Stimulated activated CD8-positive, alpha-beta memory T cell treated with anti-CD3 and anti-CD28 coated beads, Interleukin-12 subunit alpha, Interleukin-12 subunit beta, amount 100 ng/mL, for 4 hours (primary cell): ENCODE measurements around the gene CHD6.

ENCODE experiments used
- DNase-seq: peaks from one replicate; pipeline ENCODE4 v3.0.0-alpha.2; 2020; ENCODE audit warnings: low read depth

CHD6 gene

GRCh38 chr20:41580350-41580749 is 37.8 kb downstream of the CHD6 start:
- no peak for DNase-seq

- DNase-seq: no peak
Observed at GRCh38 chr20:41577129-41578009, 40.8 kb downstream of the CHD6 start.

DNA sequence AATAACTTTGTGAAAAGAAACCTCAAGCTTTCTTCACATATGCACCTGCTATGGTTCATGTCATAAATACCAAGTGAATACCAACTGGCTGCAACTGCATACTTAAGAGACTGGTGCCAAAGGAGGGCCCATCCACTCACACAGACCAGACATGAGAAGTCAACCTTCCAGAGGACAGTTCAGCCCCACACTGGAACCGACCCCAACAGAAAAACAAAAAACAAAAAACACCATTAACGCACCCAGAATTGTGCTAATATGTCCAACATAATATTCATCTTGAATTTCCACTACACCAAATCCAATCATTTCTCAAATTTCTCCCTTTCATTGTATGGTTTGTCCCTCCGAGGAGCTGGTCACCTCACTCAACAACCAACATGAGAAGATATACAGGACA is 42.8 kb downstream of the CHD6 start:
- DNase-seq: no peak

DNA sequence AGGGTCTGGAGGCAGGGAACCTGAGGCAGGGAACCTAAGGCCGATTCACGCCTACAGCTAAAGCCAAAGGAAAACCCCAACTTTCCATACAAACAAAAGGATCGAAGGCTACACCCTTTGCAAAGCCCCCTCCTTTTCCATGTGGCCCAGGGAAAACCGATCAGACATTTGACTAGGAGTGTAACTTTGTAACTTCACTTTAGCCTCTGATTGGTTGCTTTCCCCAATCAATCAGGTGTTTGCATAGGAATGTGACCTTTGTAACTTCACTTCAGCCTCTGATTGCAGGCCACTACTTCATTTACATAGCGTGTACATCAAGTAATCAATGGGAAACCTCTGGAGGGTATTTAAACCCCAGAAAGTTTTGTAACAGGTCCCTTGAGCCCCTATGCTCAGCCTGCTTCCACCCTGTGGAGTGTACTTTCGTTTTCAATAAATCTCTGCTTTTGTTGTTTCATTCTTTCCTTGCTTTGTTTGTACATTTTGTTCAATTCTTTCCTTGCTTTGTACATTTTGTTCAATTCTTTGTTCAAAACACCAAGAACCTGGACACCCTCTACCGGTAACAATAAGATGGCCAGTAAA is 43.3 kb downstream of the CHD6 start:
- no peak for DNase-seq

- DNase-seq: no peak
Observed at GRCh38 chr20:41573955-41574354, 44.2 kb downstream of the CHD6 start.

- DNase-seq: no peak
Observed at GRCh38 chr20:41572010-41572572, 46.1 kb downstream of the CHD6 start.

GRCh38 chr20:41571006-41571405 is 47.2 kb downstream of the CHD6 start:
- no peak for DNase-seq

GRCh38 chr20:41570557-41570956 is 47.6 kb downstream of the CHD6 start:
- DNase-seq: no peak

GRCh38 chr20:41567615-41568014 is 50.6 kb downstream of the CHD6 start:
- DNase-seq: no peak

DNA sequence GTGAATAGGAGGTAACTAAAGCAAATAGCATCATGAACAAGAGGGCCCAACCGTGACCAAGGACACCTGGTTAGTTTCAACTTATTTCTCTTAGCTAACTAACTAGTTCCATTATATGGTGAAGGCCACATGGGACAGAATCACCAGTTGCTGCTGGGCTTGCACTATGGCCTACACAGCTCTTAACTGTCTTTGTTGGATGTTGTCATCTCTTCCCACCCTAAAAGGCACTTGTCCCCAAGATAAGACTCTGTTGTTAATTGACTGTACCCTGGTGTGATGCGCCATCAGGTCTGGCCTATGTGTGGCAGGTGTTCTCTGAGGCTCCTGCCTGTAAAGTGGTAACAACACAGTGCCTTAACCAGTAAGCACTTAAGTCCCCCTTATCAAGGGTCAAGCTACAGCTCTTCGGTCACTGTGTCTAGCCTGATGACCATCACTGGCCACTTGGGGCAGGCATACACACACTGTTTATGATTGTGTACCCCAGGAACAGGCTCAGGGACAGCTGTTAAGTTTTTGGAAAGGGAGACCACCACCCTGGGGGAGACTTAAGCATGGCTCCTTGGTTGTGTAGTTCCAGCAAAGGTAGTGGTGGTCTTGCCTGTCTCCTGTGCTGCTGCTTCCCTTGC is 51.2 kb downstream of the CHD6 start:
- DNase-seq: no peak

- DNase-seq: no peak
Observed at GRCh38 chr20:41563087-41563486, 55.1 kb downstream of the CHD6 start.

DNA sequence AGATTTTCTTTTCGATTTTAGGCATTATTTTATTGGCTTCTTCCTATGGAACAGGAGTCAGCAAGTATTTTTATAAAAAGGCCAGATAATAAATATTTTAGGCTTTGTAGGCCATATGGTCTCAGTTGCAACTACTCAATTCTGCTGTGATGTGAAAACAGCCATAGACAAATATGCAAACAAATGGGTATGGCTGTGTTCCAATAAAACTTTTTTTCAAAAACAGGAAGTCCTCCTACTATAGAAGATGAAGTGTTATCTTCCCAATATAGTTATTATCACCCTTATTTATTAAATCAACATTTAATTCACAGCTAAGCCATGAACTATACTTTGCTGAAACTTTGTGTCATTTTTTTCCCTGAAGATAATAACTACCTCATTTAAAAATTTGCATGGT is 57.2 kb downstream of the CHD6 start:
- DNase-seq: no peak

- DNase-seq: no peak
Observed at GRCh38 chr20:41559658-41560057, 58.5 kb downstream of the CHD6 start.

DNA sequence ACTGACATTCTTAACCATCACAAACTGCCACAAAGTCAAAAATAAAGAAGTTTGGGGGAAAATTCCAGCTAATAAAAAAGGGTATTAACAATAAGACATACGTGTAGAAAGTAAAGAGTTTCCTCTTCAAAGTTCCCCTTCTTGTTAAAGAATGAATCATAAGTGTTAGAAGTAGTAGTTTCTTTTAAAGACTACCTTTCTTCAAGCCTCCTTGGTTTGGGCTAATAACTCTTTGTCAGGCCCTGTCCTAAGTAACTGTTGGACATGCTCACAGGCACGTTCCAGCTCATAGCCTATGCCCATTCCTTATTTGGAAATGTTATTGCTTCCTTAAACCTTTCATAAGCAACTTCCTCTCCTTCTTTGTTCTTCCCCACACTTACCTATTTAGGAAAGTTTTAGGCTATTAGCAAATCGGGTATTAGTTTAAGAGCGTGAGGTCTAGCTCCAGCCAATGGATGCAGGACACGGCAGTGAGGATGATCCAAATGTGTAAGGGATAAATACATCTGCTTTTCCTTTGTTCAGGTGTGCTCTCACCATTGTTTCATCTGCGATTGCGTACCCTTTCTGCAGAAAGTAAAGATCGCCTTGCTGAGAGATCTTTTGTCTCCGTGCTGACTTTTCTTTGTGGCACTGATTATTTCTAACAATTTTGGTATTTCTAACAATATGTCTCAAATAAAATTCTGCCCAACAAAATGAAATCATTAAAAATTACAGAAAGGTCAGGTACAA is 64.9 kb downstream of the CHD6 start:
- no peak for DNase-seq

DNA sequence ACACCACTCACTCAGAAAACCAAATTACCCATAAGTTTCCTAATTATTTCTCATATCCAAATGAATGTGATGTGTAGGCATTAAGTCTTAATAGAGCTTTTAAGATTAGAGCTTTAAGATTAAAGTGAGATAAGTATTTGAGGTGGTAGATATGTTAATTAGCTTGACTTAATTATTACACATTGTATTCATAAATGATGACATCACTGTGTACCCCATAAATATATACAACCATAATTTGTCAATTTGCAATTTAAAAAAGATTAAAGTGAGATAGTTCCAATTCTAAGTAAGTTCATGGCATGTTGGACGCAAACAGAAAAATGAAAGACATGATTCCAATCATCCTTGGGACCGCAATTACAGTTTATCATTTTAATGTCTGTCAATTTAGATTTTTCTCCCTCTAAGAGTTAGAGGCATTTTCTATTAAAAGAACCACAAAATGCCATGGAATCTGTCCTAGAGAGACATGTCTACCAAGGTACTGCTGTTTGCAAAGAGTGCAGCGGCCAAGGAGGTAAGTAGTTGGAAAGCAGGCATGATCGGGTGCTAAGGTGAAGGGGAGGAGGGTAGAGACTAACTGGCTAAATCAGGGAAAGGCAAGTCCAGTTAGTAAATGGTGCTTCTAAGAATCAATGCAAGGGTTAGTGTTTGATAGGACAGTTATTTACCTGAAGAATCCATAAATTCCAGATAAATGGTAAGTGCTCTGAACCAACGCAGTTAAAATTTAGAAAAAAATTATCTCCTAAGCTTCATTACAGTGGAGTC is 65.7 kb downstream of the CHD6 start:
- no peak for DNase-seq

DNA sequence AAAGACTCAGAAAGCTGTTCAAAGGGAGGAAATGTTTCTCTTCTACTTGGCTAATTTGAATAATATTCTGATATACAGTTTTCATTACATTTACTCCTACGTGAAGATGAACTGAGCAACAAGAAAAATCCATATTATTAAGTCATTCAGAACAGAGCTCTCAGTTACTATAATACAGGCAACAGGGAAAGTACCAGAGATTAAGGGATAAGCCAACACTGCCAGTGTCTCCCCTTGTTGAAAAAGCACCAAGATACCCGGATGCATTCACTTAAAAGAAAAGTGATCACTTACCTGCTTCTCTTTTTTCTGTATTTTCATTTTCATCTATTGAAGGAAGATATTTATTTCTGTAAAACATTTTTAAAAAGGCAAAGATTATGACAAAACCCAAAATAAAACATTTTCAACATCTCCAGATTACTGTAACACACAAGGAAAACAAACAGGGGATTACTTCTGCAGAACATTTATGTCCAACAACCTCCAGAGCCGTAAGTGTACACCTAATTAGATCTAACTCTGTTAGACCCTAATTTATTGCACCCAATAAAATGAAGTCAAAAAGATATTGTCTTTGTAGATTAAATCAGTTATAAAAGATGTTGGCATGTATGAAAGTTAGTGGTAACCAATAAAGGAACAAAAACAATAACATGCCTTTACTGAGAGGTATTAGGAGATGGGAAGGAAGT is 67.0 kb downstream of the CHD6 start:
- DNase-seq: no peak

DNA sequence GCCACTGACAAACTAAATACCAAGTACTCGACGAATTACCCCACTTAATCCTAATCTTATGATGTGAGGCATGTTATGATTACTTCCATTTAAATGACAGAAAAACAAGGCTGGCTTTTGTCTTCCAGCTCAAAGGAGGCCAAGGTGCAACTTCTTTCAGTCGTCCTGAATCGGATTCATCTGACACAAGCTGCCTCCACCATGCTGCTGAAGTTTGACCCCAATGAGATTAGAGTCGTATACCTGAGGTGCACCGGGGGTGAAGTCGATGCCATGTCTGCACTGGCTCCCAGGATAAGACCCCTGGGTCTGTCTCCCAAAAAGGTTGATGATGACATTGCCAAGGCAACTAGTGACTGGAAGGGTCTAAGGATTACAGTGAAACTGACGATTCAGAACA is 71.0 kb downstream of the CHD6 start:
- DNase-seq: no peak

- no peak for DNase-seq
Observed at GRCh38 chr20:41546535-41546934, 71.6 kb downstream of the CHD6 start.

DNA sequence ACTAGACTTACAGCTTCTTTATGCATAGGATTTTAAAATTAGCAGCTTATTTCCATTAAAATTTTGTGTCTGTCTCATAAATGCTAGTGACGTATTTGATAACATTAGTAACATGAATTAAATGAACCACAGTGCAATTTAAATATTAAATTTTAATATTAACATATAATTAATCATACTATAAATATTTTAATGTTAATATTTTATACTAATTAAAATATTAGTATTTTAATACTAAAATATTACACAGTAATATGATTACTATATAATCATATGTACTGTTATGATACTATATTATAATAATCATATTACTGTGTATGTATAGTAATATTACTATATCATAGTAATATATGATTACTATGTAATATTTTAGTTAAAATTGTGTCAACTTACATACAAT is 73.7 kb downstream of the CHD6 start:
- DNase-seq: no peak

DNA sequence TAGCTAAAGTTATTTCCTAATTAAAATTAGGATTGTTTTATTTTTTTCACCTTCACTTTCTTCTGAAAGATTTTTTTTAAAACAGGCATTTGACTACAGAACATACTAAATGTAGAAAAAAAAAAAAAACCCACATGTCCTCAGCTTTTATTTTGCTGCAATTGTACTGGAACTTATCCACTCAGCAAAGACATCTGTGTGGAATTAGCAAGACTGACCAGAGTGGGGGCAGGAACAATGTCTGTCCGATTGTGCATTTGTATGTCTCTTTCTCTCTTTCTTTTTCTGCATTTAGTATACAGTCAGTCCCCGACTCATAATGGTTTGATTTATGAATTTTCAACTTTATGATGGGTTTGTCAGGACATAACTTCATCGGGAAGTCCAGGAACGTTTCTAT is 77.3 kb downstream of the CHD6 start:
- no peak for DNase-seq

- no peak for DNase-seq
Observed at GRCh38 chr20:41540459-41540858, 77.7 kb downstream of the CHD6 start.
